Measurements from ENCODE around the gene EXTL2. TPM values are rescaled to one million over a fixed set of nuclear protein-coding genes. Genes with fewer than 3 reads are reported as not detected.
A peak's percentile ranks its signal among the peaks of the same experiment; 100 is the strongest.

EXTL2 gene
- total RNA-seq, 2 experiments from 2014 or later = 4.1 to 5.7 TPM

GRCh38 chr1:100904528-100904927 lies 9.9 kb upstream of the EXTL2 start:
- ATAC-seq (no peak), DNase-seq (no peak)
- POLR2A ChIA-PET = no interaction called here
- Mint-ChIP-seq H3K27ac (no peak overlapping the region), H3K4me3 (no peak overlapping the region), H3K4me1 (ENCODE audit: low read depth) (peaks cover 66% of the 10 kb centered on the region), H3K9me3 (peaks cover 3% of the 10 kb centered on the region), H3K36me3 (ENCODE audit: low read depth) (peaks cover 66% of the 10 kb centered on the region), H3K27me3 (no peaks in the 10 kb centered on the region)
- TF ChIP-seq CTCF (IDR thresholded peaks at IDR 0.05) = no peak
- CTCF ChIA-PET = interaction anchor here (0.8 to 1.3 kb wide), 3 partner anchors 334 to 453 kb away, joined by 3 read pairs; no protein-coding TSS in a partner anchor
- intact Hi-C loops (cut with micrococcal nuclease) = no loop called here

- Mint-ChIP-seq H3K36me3 (ENCODE audit: low read depth) (peaks cover 66% of the 10 kb centered on the region), H3K4me3 (no peak overlapping the region), H3K4me1 (ENCODE audit: low read depth) (peaks cover 68% of the 10 kb centered on the region), H3K27me3 (no peaks in the 10 kb centered on the region), H3K27ac (no peak overlapping the region), H3K9me3 (peaks cover 3% of the 10 kb centered on the region)
- CTCF ChIA-PET = interaction anchor here (0.8 kb wide), 2 partner anchors 335 to 454 kb away, joined by 3 read pairs; no protein-coding TSS in a partner anchor
- POLR2A ChIA-PET = no interaction called here
- intact Hi-C loops (cut with micrococcal nuclease) = no loop called here
- TF ChIP-seq CTCF (IDR thresholded peaks at IDR 0.05) = no peak
- no peak for ATAC-seq
- no peak for DNase-seq
Measured at GRCh38 chr1:100903777-100904176, 9.1 kb upstream of the EXTL2 start.

- POLR2A ChIA-PET = interaction anchor here (1.3 kb wide), 1 partner anchor 14 kb away, joined by 3 read pairs; no protein-coding TSS in a partner anchor
- Mint-ChIP-seq H3K9me3 (peaks cover 3% of the 10 kb centered on the region), H3K27me3 (no peaks in the 10 kb centered on the region), H3K36me3 (ENCODE audit: low read depth) (peaks cover 68% of the 10 kb centered on the region), H3K4me1 (ENCODE audit: low read depth) (peaks cover 66% of the 10 kb centered on the region), H3K4me3 (no peak overlapping the region), H3K27ac (no peak overlapping the region)
- intact Hi-C loops (cut with micrococcal nuclease) = no loop called here
- DNase-seq = no peak
- peak; percentile 31 for ATAC-seq
- CTCF ChIA-PET = interaction anchor here (1.3 to 1.8 kb wide), 3 partner anchors 25 to 407 kb away, joined by 3 to 5 read pairs (median 5); no protein-coding TSS in a partner anchor
- no peak for TF ChIP-seq CTCF (IDR thresholded peaks at IDR 0.05)
Measured at GRCh38 chr1:100902365-100902764, 7.7 kb upstream of the EXTL2 start.

GRCh38 chr1:100896481-100896982 lies 1.9 kb upstream of the EXTL2 start:
- peaks cover 51% of the 10 kb centered on the region for H3K36me3 Mint-ChIP-seq (ENCODE audit: low read depth)
- no peak for TF ChIP-seq CTCF (IDR thresholded peaks at IDR 0.05)
- POLR2A ChIA-PET = interaction anchor here (0.7 to 2.1 kb wide), 11 partner anchors 9 to 461 kb away, joined by 3 to 8 read pairs (median 3); no protein-coding TSS in a partner anchor
- CTCF ChIA-PET = interaction anchor here (0.8 to 1.6 kb wide), 3 partner anchors 342 to 394 kb away, joined by 3 to 4 read pairs (median 4); no protein-coding TSS in a partner anchor
- DNase-seq (peak; percentile 84), ATAC-seq (peak; percentile 78)
- peaks cover 55% of the 10 kb centered on the region for H3K4me1 Mint-ChIP-seq (ENCODE audit: low read depth)
- H3K27me3 Mint-ChIP-seq = no peaks in the 10 kb centered on the region
- H3K4me3 Mint-ChIP-seq = peak overlapping the region; percentile 98
- intact Hi-C loops (cut with micrococcal nuclease) = no loop called here
- no peaks in the 10 kb centered on the region for H3K9me3 Mint-ChIP-seq
- peak overlapping the region; percentile 99 for H3K27ac Mint-ChIP-seq
